K562 (cell line): Measurements from ENCODE around the gene DCAF7. TPM values are rescaled to one million over a fixed set of nuclear protein-coding genes. Genes with fewer than 3 reads are reported as not detected.
A peak's percentile ranks its signal among the peaks of the same experiment; 100 is the strongest.

ENCODE experiments used
- CHAMP1 ChIP-seq: fragments of 450-650 bp; IDR thresholded peaks from 2 replicates; pipeline ENCODE4 v1.6.1; 2016; ENCODE audit warnings: mild to moderate bottlenecking
- DIDO1 ChIP-seq: fragments of 450-650 bp; IDR thresholded peaks from 2 replicates; pipeline ENCODE4 v1.6.1; 2016; ENCODE audit warnings: low read depth, missing biosample characterization, missing genetic modification characterization
- DMBX1 ChIP-seq: fragments of 250-450 bp; sonication (Bioruptor Pico); IDR thresholded peaks from 2 replicates; pipeline ENCODE4 v1.8.0; 2022; ENCODE audit warnings: inconsistent platforms, mild to moderate bottlenecking, moderate library complexity, borderline replicate concordance
- ETV6 ChIP-seq, 3 experiments: fragments of 150-350 bp in 1 of 3; sonication (generic) in 1 of 3; formaldehyde crosslinking in 1 of 3; IDR thresholded peaks; 2 replicates each; pipeline versions ENCODE4 v1.6.1 to v1.8.0; 2014 to 2022; ENCODE audit warnings: borderline replicate concordance in 2 of 3, low read depth in 2 of 3, antibody characterized with exemption in 1 of 3, low read length in 1 of 3, mild to moderate bottlenecking in 1 of 3, missing genetic modification reagents in 1 of 3
- FOS ChIP-seq: IDR thresholded peaks from 3 replicates; pipeline ENCODE4 v1.6.1; 2011; ENCODE audit not compliant: insufficient read length; ENCODE audit errors: extremely low read depth
- FOXJ2 ChIP-seq: fragments of 200-800 bp; sonication (Bioruptor generic); IDR thresholded peaks from 2 replicates; pipeline ENCODE4 v1.6.1; 2016; ENCODE audit warnings: missing genetic modification characterization, missing compliant biosample characterization
- KLF1 ChIP-seq: fragments of 450-650 bp; IDR thresholded peaks from 2 replicates; pipeline ENCODE4 v1.6.1; 2016; ENCODE audit warnings: missing genetic modification characterization, missing compliant biosample characterization
- RAD21 ChIP-seq, 2 experiments: fragments of 250-450 bp in 1 of 2; fragments of 450-650 bp in 1 of 2; sonication (Bioruptor Pico) in 1 of 2; formaldehyde crosslinking in 1 of 2; IDR thresholded peaks in 1 of 2; conservative IDR thresholded peaks in 1 of 2; 2 replicates each; pipeline versions ENCODE4 v1.4.0 to v1.8.0; 2020 to 2022; ENCODE audit warnings: mild to moderate bottlenecking in 2 of 2, moderate library complexity in 1 of 2
- RBM15 ChIP-seq: fragments of 200-400 bp; formaldehyde crosslinking; IDR thresholded peaks from 2 replicates; pipeline ENCODE4 v1.6.1; 2018; ENCODE audit warnings: mild to moderate bottlenecking, low read length, moderate library complexity; ENCODE audit not compliant: insufficient read depth
- RCOR1 ChIP-seq, 2 experiments: IDR thresholded peaks; 2 replicates each; pipeline ENCODE4 v1.6.1; 2012; ENCODE audit warnings: low read depth in 2 of 2, low read length in 2 of 2, borderline replicate concordance in 1 of 2, improper control_type of control experiment in 1 of 2
- SMAD3 ChIP-seq: fragments of 450-650 bp; formaldehyde crosslinking; conservative IDR thresholded peaks from 2 replicates; pipeline ENCODE4 v1.4.0; 2020; ENCODE audit warnings: mild to moderate bottlenecking
- TCF15 ChIP-seq: fragments of 250-450 bp; sonication (Bioruptor Pico); IDR thresholded peaks from 2 replicates; pipeline ENCODE4 v1.8.0; 2022; ENCODE audit warnings: moderate library complexity, mild to moderate bottlenecking, inconsistent platforms
- TEAD2 ChIP-seq: fragments of 450-650 bp; IDR thresholded peaks from 2 replicates; pipeline ENCODE4 v1.6.1; 2016; ENCODE audit warnings: missing genetic modification characterization, control low read depth, missing compliant biosample characterization
- TRIM24 ChIP-seq, 2 experiments: fragments of 450-650 bp; IDR thresholded peaks; 2 replicates each; pipeline ENCODE4 v1.6.1; 2016
- ZNF280A ChIP-seq: fragments of 450-650 bp; IDR thresholded peaks from 2 replicates; pipeline ENCODE4 v1.6.1; 2018; ENCODE audit warnings: mild to moderate bottlenecking, low read depth; ENCODE audit not compliant: partially characterized antibody
- ZNF398 ChIP-seq: fragments of 250-450 bp; sonication (Bioruptor Pico); IDR thresholded peaks from 2 replicates; pipeline ENCODE4 v1.8.0; 2021; ENCODE audit warnings: moderate library complexity, mild to moderate bottlenecking, inconsistent platforms
- ZNF57 ChIP-seq: fragments of 450-650 bp; formaldehyde crosslinking; IDR thresholded peaks from 2 replicates; pipeline ENCODE4 v1.4.0; 2020; ENCODE audit warnings: mild to moderate bottlenecking, moderate library complexity
- ZNF75A ChIP-seq: fragments of 450-650 bp; formaldehyde crosslinking; IDR thresholded peaks from 2 replicates; pipeline ENCODE4 v1.4.0; 2020; ENCODE audit warnings: mild to moderate bottlenecking
- ZNF780A ChIP-seq: fragments of 250-450 bp; sonication (Bioruptor Pico); IDR thresholded peaks from 2 replicates; pipeline ENCODE4 v1.5.0; 2021; ENCODE audit warnings: mild to moderate bottlenecking
- polyA plus RNA-seq, 8 experiments: library from polyadenylated mRNA; depleted of rRNA in 4 of 8; stranded (reverse) in 5 of 8; unstranded in 3 of 8; fragments of >200 nt; fragmentation: Nextera tagmentation in 2 of 8; fragmentation: Illumina TruSeq in 1 of 8; extraction: Ambion mirVana in 2 of 8; extraction: Trizol in 1 of 8; gene quantifications; 2 replicates each; pipeline versions ENCODE4 v1.2.1 to v1.2.3, GENCODE V29; 2011 to 2014; ENCODE audit warnings: inconsistent platforms in 1 of 8, missing spikeins in 1 of 8
- total RNA-seq, 7 experiments: library from RNA; depleted of rRNA in 6 of 7; stranded (reverse); fragments of >200 nt in 6 of 7; fragmentation: Illumina TruSeq in 2 of 7; extraction: Trizol in 2 of 7; gene quantifications; 2 replicates each; pipeline versions ENCODE4 v1.2.1 to v1.2.3, GENCODE V29; 2011 to 2021; ENCODE audit warnings: low replicate concordance in 1 of 7

DCAF7 gene
- total and polyA plus RNA-seq, 9 of the 15 experiments (the other 6 are each of a cell fraction or from before 2014, with no cell fraction given) = 30.8 to 123 (median 40.2) TPM

- TF ChIP-seq ZNF398 (CRISPR knock-in tag) (no peak), FOS (peak; percentile 76), FOXJ2 (tag) (no peak), TRIM24 (IDR thresholded peaks at IDR 0.05) (no peak), RAD21 (CRISPR knock-in tag; conservative IDR thresholded peaks at IDR 0.05 in 1 of 2, IDR thresholded peaks at IDR 0.05 in 1 of 2) (peak in 1 of 2 experiments; percentile 23; a peak in 2 of 4 replicates), ETV6 (IDR thresholded peaks at IDR 0.05; ENCODE audit: borderline replicate concordance in 1 of 2, low read depth in 2 of 2, low read length in 1 of 2) (no peak), ETV6 (CRISPR knock-in tag; IDR thresholded peaks at IDR 0.05; ENCODE audit: borderline replicate concordance) (no peak), TCF15 (no peak), DMBX1 (CRISPR knock-in tag) (no peak), RCOR1 (IDR thresholded peaks at IDR 0.05; ENCODE audit: borderline replicate concordance in 1 of 2, low read depth in 2 of 2, low read length in 2 of 2) (peak; percentile 67 to 98; a peak in 3 of 4 replicates), ZNF780A (CRISPR knock-in tag) (no peak), ZNF57 (no peak), ZNF280A (no peak), DIDO1 (no peak), RBM15 (no peak), ZNF75A (CRISPR knock-in tag) (no peak), KLF1 (no peak), CHAMP1 (no peak), TEAD2 (tag) (no peak), SMAD3 (CRISPR knock-in tag) (no peak)
Observed at GRCh38 chr17:63621684-63622573, 71.7 kb downstream of the DCAF7 start, which contains the start of gene MAP3K3 (continued).
